ENCODE data around the gene SPRED1. TPM values are rescaled to one million over a fixed set of nuclear protein-coding genes. Genes with fewer than 3 reads are reported as not detected.

SPRED1 gene
- total and polyA plus RNA-seq, 9 of the 15 experiments (the other 6 are each of a cell fraction or from before 2014, with no cell fraction given) = 2.8 to 17.4 (median 7.9) TPM

DNA sequence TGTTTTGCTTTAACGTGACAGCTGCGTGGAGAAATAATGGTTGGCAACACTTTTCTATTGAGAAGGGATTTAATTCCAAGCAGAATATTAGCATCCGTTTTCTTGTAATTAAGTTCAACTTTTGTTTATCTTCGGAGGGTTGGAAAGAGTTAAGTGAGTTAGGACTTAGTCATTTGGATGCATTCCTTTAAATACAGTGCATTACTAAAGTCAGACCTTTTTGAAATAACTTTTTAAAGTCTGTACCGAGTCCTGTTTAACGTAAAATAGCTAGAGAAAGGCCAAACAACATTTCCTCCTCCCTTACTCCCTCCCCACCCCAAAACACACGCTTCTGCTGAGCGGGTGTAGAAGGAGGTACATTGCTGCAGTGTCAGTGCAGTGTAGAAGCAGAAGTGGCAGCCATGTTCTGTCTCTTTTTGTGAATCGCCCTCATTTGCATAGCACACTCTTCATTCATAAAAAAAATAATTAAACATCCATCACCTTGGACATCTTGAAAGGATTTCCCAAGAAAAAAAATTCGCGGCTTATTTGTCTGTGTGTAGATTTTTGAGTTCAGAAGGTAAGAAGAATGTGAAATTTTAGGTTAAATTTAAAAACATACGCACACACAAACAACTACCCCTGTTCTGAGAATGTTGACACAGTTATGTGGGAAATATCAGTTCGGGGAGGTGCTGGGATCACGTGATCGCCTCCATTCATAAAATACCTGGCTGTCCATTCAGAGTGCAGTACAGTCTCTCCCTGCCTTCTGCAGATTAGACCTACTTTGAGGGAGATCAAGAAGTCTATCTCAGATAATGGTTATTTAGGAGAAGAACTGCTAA is 1.6 kb downstream of the SPRED1 start (continued):
- TF ChIP-seq SFPQ (IDR thresholded peaks at IDR 0.05; ENCODE audit: low read depth, low read length) (no peak), TAF9B (IDR thresholded peaks at IDR 0.05; ENCODE audit: partially characterized antibody) (peak; percentile 43), HINFP (tag; conservative IDR thresholded peaks at IDR 0.05; ENCODE audit: low read depth) (no peak), AFF4 (CRISPR knock-in tag; IDR thresholded peaks at IDR 0.05) (no peak), ZKSCAN3 (CRISPR knock-in tag; IDR thresholded peaks at IDR 0.05) (no peak), TRIM28 (IDR thresholded peaks at IDR 0.05) (no peak; the same call in 1 of the 2 replicates), MXI1 (IDR thresholded peaks at IDR 0.05; ENCODE audit: low read depth, low read length) (no peak), ZNF431 (CRISPR knock-in tag; IDR thresholded peaks at IDR 0.05) (no peak), ZNF12 (CRISPR knock-in tag; IDR thresholded peaks at IDR 0.05) (no peak), PRDM10 (IDR thresholded peaks at IDR 0.05; ENCODE audit: partially characterized antibody) (peak; percentile 44), CXXC5 (CRISPR knock-in tag; IDR thresholded peaks at IDR 0.05) (0 out of 2 replicates have a peak, but pooled peaks have one; percentile 25), CBFA2T2 (conservative IDR thresholded peaks at IDR 0.05) (peak; percentile 90), TCF7 (IDR thresholded peaks at IDR 0.05; ENCODE audit: borderline replicate concordance) (no peak), RAD51 (IDR thresholded peaks at IDR 0.05; ENCODE audit: borderline replicate concordance, low read depth) (peak; percentile 98), FOXK2 (conservative IDR thresholded peaks at IDR 0.05 in 1 of 2, IDR thresholded peaks at IDR 0.05 in 1 of 2; ENCODE audit: low read depth in 2 of 2) (peak; percentile 17 to 75; a peak in 3 of 4 replicates), XRCC3 (IDR thresholded peaks at IDR 0.05) (no peak)
